ENCODE data around the gene PDLIM1. TPM values are rescaled to one million over a fixed set of nuclear protein-coding genes. Genes with fewer than 3 reads are reported as not detected.

The PDLIM1 gene
- total RNA-seq, 4 donors from 2014 or later: 71.4 to 112 (median 77.7) TPM

DNA sequence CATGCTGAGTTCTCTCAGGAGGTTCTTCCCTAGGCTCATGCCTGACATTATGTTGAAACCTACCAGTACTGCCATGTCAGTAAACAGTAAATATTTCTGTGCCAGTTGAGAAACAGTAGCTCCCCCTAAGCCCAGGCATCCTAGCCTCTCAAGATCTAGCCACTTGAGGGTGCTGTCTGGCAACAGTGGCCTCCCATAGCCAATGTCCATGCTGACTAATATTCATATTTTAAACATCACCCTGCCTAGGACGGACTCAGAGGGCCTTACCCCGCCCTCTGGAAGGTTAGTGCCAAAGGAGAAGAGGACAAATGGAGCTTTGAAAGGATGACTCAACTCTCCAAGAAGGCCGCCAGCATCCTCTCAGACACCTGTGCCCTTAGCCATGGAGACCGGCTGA, 89.1 kb downstream of the PDLIM1 start:
- Histone ChIP-seq H3K4me1 (no peaks in the 10 kb centered on the region), H3K36me3 (no peaks in the 10 kb centered on the region), H3K27ac (no peak overlapping the region), H3K4me3 (no peak overlapping the region), H3K9me3 (no peaks in the 10 kb centered on the region), H3K27me3 (no peaks in the 10 kb centered on the region)
- 97% methylated on average over 4 of the region's 4 CpGs for WGBS
- no peak for DNase-seq (ENCODE audit: low spot score in 2 of 2)
- TF ChIP-seq CTCF (IDR thresholded peaks at IDR 0.05): no peak
- TF ChIP-seq POLR2AphosphoS5 (IDR thresholded peaks at IDR 0.05): no peak

DNA sequence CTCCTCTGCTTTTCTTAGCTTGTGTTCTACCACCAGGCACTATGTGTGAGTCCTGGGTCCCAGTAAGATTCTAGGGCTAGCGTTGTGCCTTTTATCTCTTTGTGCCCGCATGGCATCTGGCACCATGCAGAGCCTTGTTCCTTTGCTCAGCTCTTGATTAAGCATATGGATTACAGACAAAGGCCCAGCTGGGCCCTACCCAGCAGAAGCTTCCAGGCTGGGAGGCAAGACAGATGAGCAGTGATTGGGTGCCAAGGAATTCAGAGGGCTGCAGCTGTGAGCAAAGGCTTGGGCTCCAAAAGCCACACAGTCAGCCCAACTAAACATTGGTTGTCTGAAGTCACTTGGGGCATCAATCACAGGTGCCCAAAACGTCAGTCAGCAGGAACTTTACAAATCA, 94.8 kb downstream of the PDLIM1 start:
- Histone ChIP-seq H3K27me3 (no peaks in the 10 kb centered on the region), H3K9me3 (no peaks in the 10 kb centered on the region), H3K27ac (no peak overlapping the region), H3K4me3 (no peak overlapping the region), H3K4me1 (no peaks in the 10 kb centered on the region), H3K36me3 (no peaks in the 10 kb centered on the region)
- WGBS: 41% methylated on average over 3 of the region's 3 CpGs
- DNase-seq (ENCODE audit: low spot score in 2 of 2): no peak
- no peak for TF ChIP-seq POLR2AphosphoS5 (IDR thresholded peaks at IDR 0.05)
- no peak for TF ChIP-seq CTCF (IDR thresholded peaks at IDR 0.05)
- no peak for TF ChIP-seq EP300 (IDR thresholded peaks at IDR 0.05)
- no peak for TF ChIP-seq POLR2A (IDR thresholded peaks at IDR 0.05)

DNA sequence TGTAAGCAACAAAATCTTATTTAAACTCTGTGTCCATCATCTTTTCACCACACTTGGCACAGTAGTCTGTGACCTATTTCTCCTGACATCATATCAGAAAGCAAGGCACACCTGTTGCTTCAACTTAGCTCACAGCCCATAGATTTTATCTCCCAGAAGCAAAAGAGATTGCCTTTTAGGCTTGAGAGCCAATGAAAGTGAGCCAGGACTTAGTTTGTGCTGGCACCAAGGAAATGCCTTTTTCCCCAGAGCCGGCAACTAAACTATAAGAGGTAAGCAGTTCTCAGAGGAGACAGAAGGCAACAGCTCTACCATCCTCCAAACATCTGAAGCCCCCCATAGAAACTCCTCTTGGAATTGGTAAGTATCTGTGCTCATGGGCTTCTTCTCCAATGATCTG, 96.9 kb downstream of the PDLIM1 start, which contains the start of gene ACSM6:
ACSM6 (plus strand) TSS at position 295 of the 400 bp plus-strand sequence. CDS start 248 bp downstream, outside the sequence.
- TF ChIP-seq POLR2AphosphoS5 (IDR thresholded peaks at IDR 0.05) (no peak), EP300 (IDR thresholded peaks at IDR 0.05) (no peak), POLR2A (IDR thresholded peaks at IDR 0.05) (no peak), CTCF (IDR thresholded peaks at IDR 0.05) (no peak)
- H3K4me1 ChIP-seq: no peaks in the 10 kb centered on the region
- H3K27ac ChIP-seq: no peak within 1 kb of the TSS
- no peak for DNase-seq (ENCODE audit: low spot score in 2 of 2)
- 73% methylated on average over 1 of the region's 1 CpG for WGBS
- H3K9me3 ChIP-seq: no peaks in the 10 kb centered on the region
- no peak within 1 kb of the TSS for H3K4me3 ChIP-seq
- no peaks in the 10 kb centered on the region for H3K36me3 ChIP-seq
- no peaks in the 10 kb centered on the region for H3K27me3 ChIP-seq

DNA sequence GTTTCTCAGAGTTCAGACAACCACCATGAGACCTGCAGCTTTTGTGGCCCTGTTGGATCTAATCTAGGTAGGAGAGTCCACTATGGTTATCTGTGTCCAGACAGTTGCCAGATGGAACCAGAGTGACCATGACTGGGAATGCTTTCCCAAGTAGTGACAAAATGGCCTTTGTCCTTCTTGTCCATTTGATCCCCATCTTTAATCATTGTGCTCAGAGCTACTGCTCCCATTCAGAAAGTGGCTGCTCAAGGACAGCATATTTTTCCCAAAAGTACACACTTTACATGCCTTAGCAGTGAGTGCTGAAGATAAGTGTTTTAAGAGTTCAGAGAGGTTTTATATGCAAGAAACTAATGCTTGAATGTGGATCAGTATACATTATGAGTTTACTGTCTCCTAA, 102.2 kb downstream of the PDLIM1 start:
- Histone ChIP-seq H3K27ac (no peak overlapping the region), H3K27me3 (no peaks in the 10 kb centered on the region), H3K36me3 (no peaks in the 10 kb centered on the region), H3K4me1 (peaks cover 5% of the 10 kb centered on the region), H3K4me3 (no peak overlapping the region), H3K9me3 (no peaks in the 10 kb centered on the region)
- TF ChIP-seq POLR2AphosphoS5 (IDR thresholded peaks at IDR 0.05) (no peak), POLR2A (IDR thresholded peaks at IDR 0.05) (no peak), EP300 (IDR thresholded peaks at IDR 0.05) (no peak), CTCF (IDR thresholded peaks at IDR 0.05) (no peak)
- no peak for DNase-seq (ENCODE audit: low spot score in 2 of 2)

DNA sequence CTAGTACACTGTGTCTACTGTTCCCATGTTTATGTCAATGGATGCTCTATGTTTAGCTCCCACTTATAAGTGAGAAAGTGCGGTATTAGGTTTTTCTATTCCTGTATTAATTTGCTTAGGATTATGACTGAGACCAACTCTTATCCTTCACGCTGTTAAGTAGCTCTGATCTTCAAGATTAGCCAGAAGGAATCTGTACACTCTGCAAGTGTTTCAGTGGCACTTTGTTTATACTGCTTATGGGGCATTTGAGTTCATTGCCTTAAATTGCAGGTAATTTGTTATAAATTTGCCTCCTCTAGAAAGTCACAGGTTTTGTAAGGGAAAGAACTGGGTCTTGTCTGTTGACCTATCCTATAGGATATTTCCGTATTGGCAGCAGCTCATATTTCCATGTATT, 103.2 kb downstream of the PDLIM1 start:
- H3K9me3 ChIP-seq: no peaks in the 10 kb centered on the region
- H3K4me1 ChIP-seq: peaks cover 11% of the 10 kb centered on the region
- DNase-seq (ENCODE audit: low spot score in 2 of 2): no peak
- no peaks in the 10 kb centered on the region for H3K36me3 ChIP-seq
- H3K4me3 ChIP-seq: no peak overlapping the region
- WGBS: 87% methylated on average over 3 of the region's 3 CpGs
- no peaks in the 10 kb centered on the region for H3K27me3 ChIP-seq
- no peak overlapping the region for H3K27ac ChIP-seq
- no peak for TF ChIP-seq POLR2AphosphoS5 (IDR thresholded peaks at IDR 0.05)
- no peak for TF ChIP-seq CTCF (IDR thresholded peaks at IDR 0.05)
- no peak for TF ChIP-seq EP300 (IDR thresholded peaks at IDR 0.05)
- no peak for TF ChIP-seq POLR2A (IDR thresholded peaks at IDR 0.05)

Other genes starting within 250 kb of the PDLIM1 start
- gene CYP2C8, start 221.5 kb downstream of the PDLIM1 start, total RNA-seq: 1 to 10 TPM in 1 of 4 donors, not detected in 3; 1.3 TPM
- gene ACSM6, start 96.8 kb downstream of the PDLIM1 start, total RNA-seq: 1 to 10 TPM; 1.1 to 5.5 (median 3.0) TPM